ENCODE results near the gene C5orf22.

GRCh38 chr5:31577438-31577837 is 45.3 kb downstream of the C5orf22 start:
- TF ChIP-seq EP300 (conservative IDR thresholded peaks at IDR 0.05; ENCODE audit: poor library complexity, severe bottlenecking) (no peak), CTCF (IDR thresholded peaks at IDR 0.05; ENCODE audit: poor library complexity, severe bottlenecking) (no peak), REST (IDR thresholded peaks at IDR 0.05; ENCODE audit: borderline replicate concordance) (no peak), RAD21 (conservative IDR thresholded peaks at IDR 0.05) (no peak), TAF1 (IDR thresholded peaks at IDR 0.05; ENCODE audit: low read depth) (no peak)

Measured in neural cell (in vitro differentiated cells).